HG03097 (cell line): ENCODE results near the gene FAAP100.

Source experiments
- ATAC-seq: cut with Tn5 transposase; IDR thresholded peaks from one replicate; pipeline ENCODE4 v1.9.1; 2021; ENCODE audit not compliant: unreplicated experiment, low FRiP score

FAAP100 gene

GRCh38 chr17:81492706-81493105 lies 59.4 kb downstream of the FAAP100 start:
- no peak for ATAC-seq

- no peak for ATAC-seq
These were observed 60.0 kb downstream of the FAAP100 start for GRCh38 chr17:81492202-81492601.

DNA sequence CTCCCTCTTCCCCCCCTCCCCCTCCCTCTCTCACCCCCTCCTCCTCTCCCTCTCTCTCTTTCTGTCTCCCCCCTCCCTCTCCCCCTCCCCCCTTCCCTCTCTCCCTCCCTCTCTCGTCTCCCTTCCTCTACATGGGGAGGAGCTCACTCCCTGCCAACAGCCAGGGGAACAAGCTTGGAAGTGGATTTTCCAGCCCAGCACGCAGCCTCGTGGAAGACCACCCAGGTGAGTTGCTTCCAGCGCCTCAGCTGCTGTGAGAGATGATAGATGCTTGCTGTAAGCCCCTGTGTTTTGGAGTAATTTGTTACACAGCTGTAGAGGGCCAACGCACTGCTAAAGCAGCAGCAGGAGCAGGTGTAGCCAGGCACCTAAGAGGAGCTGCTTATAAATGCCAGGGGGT lies 60.4 kb downstream of the FAAP100 start:
- no peak for ATAC-seq

GRCh38 chr17:81491181-81491581 lies 61.0 kb downstream of the FAAP100 start:
- no peak for ATAC-seq

DNA sequence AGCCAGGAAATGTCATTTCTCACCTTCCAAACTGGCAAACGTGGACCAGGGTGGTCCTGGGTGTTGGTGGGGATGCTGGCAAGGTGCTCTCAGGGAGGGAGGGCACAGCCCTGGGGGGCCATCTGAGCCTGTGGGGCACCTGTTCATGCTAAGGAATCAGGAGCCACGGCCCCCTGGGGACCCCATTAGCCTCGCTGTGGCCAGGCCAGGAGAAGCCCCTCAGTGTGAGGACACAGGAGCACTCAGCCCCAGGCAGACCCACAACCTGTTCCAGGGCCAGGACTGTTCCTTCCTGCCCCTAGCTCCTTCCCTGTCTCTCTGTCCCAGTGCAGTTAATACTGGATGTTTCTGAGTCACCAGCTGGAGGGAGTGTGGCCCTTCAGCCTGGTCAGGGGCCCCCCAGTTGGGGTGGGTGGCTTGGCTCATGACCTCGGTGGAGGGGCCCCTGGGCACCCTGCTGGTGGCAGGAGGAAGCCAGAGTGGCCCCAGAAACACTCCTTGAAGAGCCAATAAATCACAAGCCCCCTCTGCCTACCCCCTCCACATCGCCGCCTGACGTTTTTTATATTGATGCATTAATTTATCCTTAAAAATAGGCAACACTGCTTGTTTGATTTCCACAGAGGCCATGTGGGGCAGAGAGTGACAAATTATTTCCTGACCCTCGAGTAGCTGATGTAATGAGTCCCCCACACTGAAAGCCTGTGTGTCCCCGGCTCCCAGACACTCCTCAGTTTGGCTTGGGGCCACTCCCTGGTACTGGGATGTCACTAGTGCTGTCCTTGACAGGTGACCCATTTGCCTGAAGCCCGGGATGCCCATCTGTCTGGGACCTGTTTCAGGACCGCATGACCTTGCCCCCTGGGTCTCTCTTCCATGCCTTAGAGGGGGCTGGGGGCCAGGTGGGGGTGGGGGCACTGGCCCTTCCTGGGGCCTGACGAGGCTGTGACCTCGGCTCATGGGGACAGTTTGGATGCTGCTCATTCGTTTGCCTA lies 61.9 kb downstream of the FAAP100 start:
- no peak for ATAC-seq
